DMS79 (cell line): Measurements from ENCODE around the gene KATNAL2.
A peak's percentile ranks its signal among the peaks of the same experiment; 100 is the strongest.

ENCODE experiments used
- DNase-seq: peaks from one replicate; lab custom pipeline; 2025; lab: John Stamatoyannopoulos, UW

The KATNAL2 gene

GRCh38 chr18:47115205-47115604 is 197.8 kb downstream of the KATNAL2 start:
- DNase-seq: no peak

- no peak for DNase-seq
These were observed 201.6 kb downstream of the KATNAL2 start for GRCh38 chr18:47118981-47119380.

GRCh38 chr18:47120428-47120827 is 203.0 kb downstream of the KATNAL2 start:
- DNase-seq: no peak

- DNase-seq: no peak
These were observed 203.7 kb downstream of the KATNAL2 start for GRCh38 chr18:47121146-47121545.

GRCh38 chr18:47141289-47141688 is 223.9 kb downstream of the KATNAL2 start:
- DNase-seq: no peak

- no peak for DNase-seq
These were observed 225.8 kb downstream of the KATNAL2 start for GRCh38 chr18:47143153-47143552.

- DNase-seq: no peak
These were observed 226.6 kb downstream of the KATNAL2 start for GRCh38 chr18:47143899-47144485.

GRCh38 chr18:47146206-47146605 is 228.8 kb downstream of the KATNAL2 start:
- DNase-seq: no peak

- no peak for DNase-seq
These were observed 232.1 kb downstream of the KATNAL2 start for GRCh38 chr18:47149457-47150028.

GRCh38 chr18:47150029-47150823 is 232.8 kb downstream of the KATNAL2 start, which contains the start of gene HDHD2:
Gene HDHD2, minus strand, starts transcription at chr18:47150500. Its CDS starts 14,061 bp downstream, at chr18:47136439.
- peak; percentile 44 for DNase-seq

GRCh38 chr18:47150824-47151366 is 233.5 kb downstream of the KATNAL2 start:
- no peak for DNase-seq

- DNase-seq: no peak
These were observed 234.0 kb downstream of the KATNAL2 start for GRCh38 chr18:47151439-47151838.
